GM12878 (cell line): ENCODE measurements around the gene ATP1B1. TPM values are rescaled to one million over a fixed set of nuclear protein-coding genes. Genes with fewer than 3 reads are reported as not detected.
A peak's percentile ranks its signal among the peaks of the same experiment; 100 is the strongest.

ENCODE experiments used
- ATAC-seq: fragments of 200-7000 bp; cut with Tn5 transposase; 3 replicates; pipeline ENCODE4 v1.9.1; 2020; ENCODE audit warnings: mild to moderate bottlenecking, moderate library complexity
- BruUV-seq: library from RNA; stranded (reverse); fragments of 400-500 nt; replicated peaks from 2 replicates; lab custom pipeline; 2021; lab: Mats Ljungman, UMichigan
- CTCF ChIA-PET: fragments of 300-600 bp; sonication (Branson Sonifier 250); formaldehyde crosslinking; extraction: SDS; loops from one replicate; lab custom pipeline; 2021; ENCODE audit warnings: inconsistent platforms; lab: Yijun Ruan, JAX
- POLR2A ChIA-PET: fragments of 350-600 bp; formaldehyde crosslinking; extraction: SDS; loops from one replicate; lab custom pipeline; 2021; ENCODE audit warnings: inconsistent platforms; lab: Charles Lee
- RAD21 ChIA-PET: fragments of 300-600 bp; sonication (Branson Sonifier 250); formaldehyde crosslinking; loops from one replicate; lab custom pipeline; 2023; ENCODE audit warnings: antibody characterized with exemption; ENCODE audit not compliant: unreplicated experiment; lab: Charles Lee
- SMC1A ChIA-PET: fragments of 300-600 bp; sonication (Branson Sonifier 250); formaldehyde crosslinking; loops from one replicate; lab custom pipeline; 2023; ENCODE audit not compliant: unreplicated experiment, uncharacterized antibody; lab: Charles Lee
- DNase-seq: peaks from one replicate; pipeline ENCODE4 v3.0.0-alpha.2; 2011; ENCODE audit warnings: low read depth, low spot score
- FAIRE-seq: peaks from 3 replicates; lab custom pipeline; 2011; peaks lifted over from hg19 to GRCh38; lab: Jason Lieb, UNC
- H2AFZ ChIP-seq: 2 replicates; pipeline ENCODE4 v1.6.0; 2011; ENCODE audit warnings: low read depth, low read length, control low read depth; ENCODE audit not compliant: control insufficient read depth
- H3K27ac ChIP-seq: 2 replicates; pipeline ENCODE4 v1.5.1; 2011; ENCODE audit warnings: control low read depth; ENCODE audit not compliant: control insufficient read depth, insufficient read depth
- H3K27me3 ChIP-seq, 2 experiments: replicated peaks in 1 of 2; 2 replicates each; pipeline versions ENCODE4 v1.6.0 to v1.6.1; 2011; ENCODE audit warnings: low read length in 1 of 2; ENCODE audit not compliant: control insufficient read depth in 2 of 2, insufficient read depth in 2 of 2
- H3K36me3 ChIP-seq, 2 experiments: 2 replicates each; pipeline ENCODE4 v1.5.1; 2011; ENCODE audit warnings: low read length in 1 of 2; ENCODE audit not compliant: control insufficient read depth in 2 of 2, insufficient read depth in 2 of 2
- H3K4me1 ChIP-seq: 2 replicates; pipeline ENCODE4 v1.6.1; 2011; ENCODE audit warnings: mild to moderate bottlenecking, low read length, moderate library complexity, mixed read lengths; ENCODE audit not compliant: control insufficient read depth, insufficient read depth
- H3K4me2 ChIP-seq: 2 replicates; pipeline ENCODE4 v1.6.0; 2011; ENCODE audit warnings: control low read depth; ENCODE audit not compliant: control insufficient read depth, insufficient read depth
- H3K4me3 ChIP-seq: fragments of 200-600 bp; sonication (generic); 2 replicates; pipeline ENCODE4 v1.5.1; 2016
- H3K79me2 ChIP-seq: 2 replicates; pipeline ENCODE4 v1.6.0; 2011; ENCODE audit warnings: low read length; ENCODE audit not compliant: control insufficient read depth, insufficient read depth
- H3K9ac ChIP-seq: 2 replicates; pipeline ENCODE4 v1.8.0; 2011; ENCODE audit warnings: low read length, control low read depth, mixed read lengths; ENCODE audit not compliant: control insufficient read depth, insufficient read depth
- H3K9me3 ChIP-seq: replicated peaks from 3 replicates; pipeline ENCODE4 v1.5.1; 2011; ENCODE audit warnings: mild to moderate bottlenecking, low read length; ENCODE audit not compliant: control insufficient read depth, insufficient read depth
- H4K20me1 ChIP-seq: 2 replicates; pipeline ENCODE4 v1.6.0; 2011; ENCODE audit not compliant: control insufficient read depth, insufficient read depth
- ASH2L ChIP-seq: fragments of 300-600, 200-600 bp; sonication (generic); IDR thresholded peaks from 2 replicates; pipeline ENCODE4 v1.6.1; 2017; ENCODE audit warnings: low read depth, mild to moderate bottlenecking, borderline replicate concordance
- HDGF ChIP-seq: fragments of 450-650 bp; IDR thresholded peaks from 2 replicates; pipeline ENCODE4 v1.6.1; 2016; ENCODE audit warnings: antibody characterized with exemption
- MTA2 ChIP-seq: fragments of 450-650 bp; IDR thresholded peaks from 2 replicates; pipeline ENCODE4 v1.6.1; 2016; ENCODE audit warnings: low read depth, mild to moderate bottlenecking, moderate library complexity
- PAX8 ChIP-seq: fragments of 450-650 bp; IDR thresholded peaks from 2 replicates; pipeline ENCODE4 v1.6.1; 2017; ENCODE audit warnings: mild to moderate bottlenecking, moderate library complexity
- POLR2A ChIP-seq: IDR thresholded peaks from 2 replicates; pipeline ENCODE4 v1.6.1; 2011; ENCODE audit warnings: low read depth, mild to moderate bottlenecking, low read length
- RCOR1 ChIP-seq: conservative IDR thresholded peaks from 2 replicates; pipeline ENCODE4 v1.6.1; 2012; ENCODE audit warnings: low read depth, low read length, improper control_type of control experiment
- SMAD1 ChIP-seq: fragments of 450-650 bp; IDR thresholded peaks from 2 replicates; pipeline ENCODE4 v1.6.1; 2018; ENCODE audit warnings: mild to moderate bottlenecking, low read depth; ENCODE audit not compliant: partially characterized antibody
- SREBF2 ChIP-seq: IDR thresholded peaks from 2 replicates; pipeline ENCODE4 v1.6.1; 2012; ENCODE audit warnings: mild to moderate bottlenecking, low read length
- TBL1XR1 ChIP-seq: IDR thresholded peaks from 2 replicates; pipeline ENCODE4 v1.6.1; 2012; ENCODE audit warnings: low read depth, low read length, improper control_type of control experiment
- TCF7 ChIP-seq: IDR thresholded peaks from 2 replicates; pipeline ENCODE4 v1.6.1; 2014; ENCODE audit warnings: antibody characterized with exemption, borderline replicate concordance
- ZNF207 ChIP-seq: fragments of 450-650 bp; IDR thresholded peaks from 2 replicates; pipeline ENCODE4 v1.6.1; 2014; ENCODE audit warnings: antibody characterized with exemption, mild to moderate bottlenecking, borderline replicate concordance
- ZNF24 ChIP-seq: fragments of 450-650 bp; IDR thresholded peaks from 2 replicates; pipeline ENCODE4 v1.6.1; 2017; ENCODE audit warnings: antibody characterized with exemption, mild to moderate bottlenecking
- WGBS: methylation state at CpG from one replicate; pipeline ENCODE4 v1.1.6; 2016; ENCODE audit warnings: low lambda C conversion rate; ENCODE audit not compliant: insufficient replicate concordance, insufficient coverage; ENCODE audit errors: missing lambda C conversion rate; 5-methylcytosine and 5-hydroxymethylcytosine counted together
- in situ Hi-C: fragments of 300-500 bp; cut with MboI; formaldehyde crosslinking; loops from 9 replicates; pipeline ENCODE4 v1.14.3; 2018; ENCODE audit warnings: mixed read lengths
- intact Hi-C: fragments of 100-400 bp; cut with micrococcal nuclease; formaldehyde crosslinking; loops from one replicate; pipeline ENCODE4 v1.14.2; 2022; ENCODE audit not compliant: unreplicated experiment
- polyA plus RNA-seq, 11 experiments: library from polyadenylated mRNA; depleted of rRNA in 4 of 11; unstranded in 6 of 11; stranded (reverse) in 5 of 11; fragments of >200 nt; fragmentation: Nextera tagmentation in 4 of 11; fragmentation: Illumina TruSeq in 1 of 11; extraction: Ambion mirVana in 4 of 11; extraction: Trizol in 1 of 11; gene quantifications; 1 replicate in 1 of 11; 2 replicates in 10 of 11; pipeline versions ENCODE4 v1.2.1 to v1.2.3, GENCODE V29; 2011 to 2016; ENCODE audit warnings: inconsistent platforms in 2 of 11, missing spikeins in 2 of 11, low read depth in 1 of 11
- total RNA-seq, 4 experiments: library from RNA; depleted of rRNA in 3 of 4; stranded (reverse); fragments of >200 nt in 3 of 4; fragmentation: Illumina TruSeq in 1 of 4; extraction: Trizol in 1 of 4; gene quantifications; 2 replicates each; pipeline versions ENCODE4 v1.2.1 to v1.2.3, GENCODE V29; 2013 to 2021
- TF ChIP-seq, protein P1 (sequence below): fragments of 450-650 bp; IDR thresholded peaks from 2 replicates; pipeline ENCODE4 v1.6.1; 2016; ENCODE audit warnings: mild to moderate bottlenecking

The ATP1B1 gene
- total and polyA plus RNA-seq, 10 of the 15 experiments (the other 5 are each of a cell fraction or from before 2014, with no cell fraction given): 0.84 to 14.0 (median 1.4) TPM

GRCh38 chr1:169111472-169111871, 5.0 kb downstream of the ATP1B1 start:
- TF ChIP-seq ASH2L (no peak), POLR2A (no peak), ZNF24 (no peak)
- ChIA-PET POLR2A (interaction anchor here (0.8 to 7.1 kb wide), 8 partner anchors 9 to 87 kb away, joined by 3 to 69 read pairs (median 5); no protein-coding TSS in a partner anchor), RAD21 (interaction anchor here (0.7 to 6.8 kb wide), 27 partner anchors 8 to 769 kb away, joined by 3 to 135 read pairs (median 4); no protein-coding TSS in a partner anchor), SMC1A (interaction anchor here (0.6 to 15.1 kb wide), 51 partner anchors 7 to 768 kb away, joined by 3 to 188 read pairs (median 4); no protein-coding TSS in a partner anchor), CTCF (interaction anchor here (0.6 to 9.6 kb wide), 31 partner anchors 9 to 769 kb away, joined by 3 to 100 read pairs (median 5); partner anchors contain the start of genes BLZF1 and NME7)
- Histone ChIP-seq H3K4me3 (no peak overlapping the region), H3K27me3 (no peaks in the 10 kb centered on the region), H3K9ac (no peak overlapping the region), H3K4me1 (peaks cover 8% of the 10 kb centered on the region), H3K9me3 (no peaks in the 10 kb centered on the region), H4K20me1 (no peaks in the 10 kb centered on the region), H2AFZ (no peak overlapping the region), H3K36me3 (peaks cover 0 to 4% of the 10 kb centered on the region in 2 experiments; a peak in 2 of 4 replicates), H3K4me2 (peak overlapping the region; percentile 44), H3K27ac (no peak overlapping the region), H3K79me2 (peaks cover 12% of the 10 kb centered on the region)
- WGBS: 47% methylated on average over 6 of the region's 6 CpGs
- intact Hi-C loops (no loop called here), in situ Hi-C loops (no loop called here)
- no peak for DNase-seq
- ATAC-seq: no peak
- FAIRE-seq: no peak
- no TSS peak for BruUV-seq

- SMC1A ChIA-PET: interaction anchor here (0.6 to 15.1 kb wide), 33 partner anchors 6 to 769 kb away, joined by 3 to 188 read pairs (median 5); no protein-coding TSS in a partner anchor
- Histone ChIP-seq H2AFZ (no peak overlapping the region), H3K27ac (no peak overlapping the region), H3K9me3 (no peaks in the 10 kb centered on the region), H3K9ac (no peak overlapping the region), H3K36me3 (peaks cover 0 to 4% of the 10 kb centered on the region in 2 experiments; a peak in 2 of 4 replicates), H3K79me2 (peaks cover 9% of the 10 kb centered on the region), H4K20me1 (no peaks in the 10 kb centered on the region), H3K4me1 (peaks cover 8% of the 10 kb centered on the region), H3K4me2 (no peak overlapping the region), H3K4me3 (no peak overlapping the region), H3K27me3 (no peaks in the 10 kb centered on the region)
- TF ChIP-seq SMAD1 (no peak), SREBF2 (no peak), RCOR1 (no peak), HDGF (no peak), MTA2 (no peak), TBL1XR1 (no peak), PAX8 (no peak), TCF7 (no peak), ZNF207 (no peak)
- TF ChIP-seq, protein P1, sequence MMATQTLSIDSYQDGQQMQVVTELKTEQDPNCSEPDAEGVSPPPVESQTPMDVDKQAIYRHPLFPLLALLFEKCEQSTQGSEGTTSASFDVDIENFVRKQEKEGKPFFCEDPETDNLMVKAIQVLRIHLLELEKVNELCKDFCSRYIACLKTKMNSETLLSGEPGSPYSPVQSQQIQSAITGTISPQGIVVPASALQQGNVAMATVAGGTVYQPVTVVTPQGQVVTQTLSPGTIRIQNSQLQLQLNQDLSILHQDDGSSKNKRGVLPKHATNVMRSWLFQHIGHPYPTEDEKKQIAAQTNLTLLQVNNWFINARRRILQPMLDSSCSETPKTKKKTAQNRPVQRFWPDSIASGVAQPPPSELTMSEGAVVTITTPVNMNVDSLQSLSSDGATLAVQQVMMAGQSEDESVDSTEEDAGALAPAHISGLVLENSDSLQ: no peak
- RAD21 ChIA-PET: interaction anchor here (0.7 to 6.8 kb wide), 14 partner anchors 21 to 769 kb away, joined by 3 to 135 read pairs (median 6); no protein-coding TSS in a partner anchor
- intact Hi-C loops: no loop called here
- no peak for DNase-seq
- POLR2A ChIA-PET: interaction anchor here (0.6 to 7.1 kb wide), 4 partner anchors 8 to 212 kb away, joined by 6 to 69 read pairs (median 8); no protein-coding TSS in a partner anchor
- CTCF ChIA-PET: interaction anchor here (0.6 to 9.6 kb wide), 23 partner anchors 8 to 770 kb away, joined by 3 to 100 read pairs (median 6); partner anchors contain the start of genes BLZF1 and NME7
- 60% methylated on average over 6 of the region's 6 CpGs for WGBS
- in situ Hi-C loops: no loop called here
- FAIRE-seq: no peak
- no peak for ATAC-seq
- BruUV-seq: no TSS peak
Measured at GRCh38 chr1:169112241-169112640, 5.8 kb downstream of the ATP1B1 start.
